Measurements from ENCODE around the gene G6PC3. TPM values are rescaled to one million over a fixed set of nuclear protein-coding genes. Genes with fewer than 3 reads are reported as not detected.
"Not testable (repeated sequence)": the region's sequence is repeated elsewhere in the genome, so short reads cannot be mapped to it uniquely, and the experiment has no call there.

The G6PC3 gene
- total RNA-seq: 37.5 and 53.9 TPM in 2 replicates

GRCh38 chr17:44070455-44071197 lies at the start of gene G6PC3:
TSS of gene G6PC3 (plus strand) at chr17:44070735. CDS start at chr17:44070966, 231 bp downstream.
- H3K4me3 ChIP-seq (ENCODE audit: low read depth, low read length): peak within 1 kb of the TSS; percentile 46
- no peaks in the 10 kb centered on the region for H3K27me3 ChIP-seq (ENCODE audit: control insufficient read depth, insufficient read depth, low read length)
- peak; percentile 1 for TF ChIP-seq CTCF (IDR thresholded peaks at IDR 0.05; ENCODE audit: insufficient read depth, low read length, poor library complexity, severe bottlenecking)
- peak; percentile 92 for DNase-seq (ENCODE audit: low read depth)
- no peaks in the 10 kb centered on the region for H3K36me3 ChIP-seq (ENCODE audit: control insufficient read depth, insufficient read depth, low read length)

- H3K4me3 ChIP-seq (ENCODE audit: low read depth, low read length); DNase-seq (ENCODE audit: low read depth); H3K36me3 ChIP-seq (ENCODE audit: control insufficient read depth, insufficient read depth, low read length); H3K27me3 ChIP-seq (ENCODE audit: control insufficient read depth, insufficient read depth, low read length): not testable (repeated sequence)
These were observed 49.3 kb upstream of the G6PC3 start for GRCh38 chr17:44021227-44021626.

- no peak for TF ChIP-seq CTCF (IDR thresholded peaks at IDR 0.05; ENCODE audit: insufficient read depth, low read length, poor library complexity, severe bottlenecking)
- no peak for DNase-seq (ENCODE audit: low read depth)
- H3K27me3 ChIP-seq (ENCODE audit: control insufficient read depth, insufficient read depth, low read length): no peaks in the 10 kb centered on the region
- no peak overlapping the region for H3K4me3 ChIP-seq (ENCODE audit: low read depth, low read length)
- no peaks in the 10 kb centered on the region for H3K36me3 ChIP-seq (ENCODE audit: control insufficient read depth, insufficient read depth, low read length)
These were observed 48.3 kb upstream of the G6PC3 start for GRCh38 chr17:44022246-44022645.

GRCh38 chr17:44023545-44024270 lies 46.8 kb upstream of the G6PC3 start:
- TF ChIP-seq CTCF (IDR thresholded peaks at IDR 0.05; ENCODE audit: insufficient read depth, low read length, poor library complexity, severe bottlenecking): no peak
- Histone ChIP-seq H3K27me3 (ENCODE audit: control insufficient read depth, insufficient read depth, low read length) (no peaks in the 10 kb centered on the region), H3K4me3 (ENCODE audit: low read depth, low read length) (no peak overlapping the region), H3K36me3 (ENCODE audit: control insufficient read depth, insufficient read depth, low read length) (no peaks in the 10 kb centered on the region)
- DNase-seq (ENCODE audit: low read depth): no peak

GRCh38 chr17:44024271-44024663 lies 46.3 kb upstream of the G6PC3 start:
- Histone ChIP-seq H3K27me3 (ENCODE audit: control insufficient read depth, insufficient read depth, low read length) (no peaks in the 10 kb centered on the region), H3K4me3 (ENCODE audit: low read depth, low read length) (no peak overlapping the region), H3K36me3 (ENCODE audit: control insufficient read depth, insufficient read depth, low read length) (no peaks in the 10 kb centered on the region)
- no peak for TF ChIP-seq CTCF (IDR thresholded peaks at IDR 0.05; ENCODE audit: insufficient read depth, low read length, poor library complexity, severe bottlenecking)
- no peak for DNase-seq (ENCODE audit: low read depth)

GRCh38 chr17:44024853-44025252 lies 45.7 kb upstream of the G6PC3 start:
- no peak for TF ChIP-seq CTCF (IDR thresholded peaks at IDR 0.05; ENCODE audit: insufficient read depth, low read length, poor library complexity, severe bottlenecking)
- Histone ChIP-seq H3K27me3 (ENCODE audit: control insufficient read depth, insufficient read depth, low read length) (no peaks in the 10 kb centered on the region), H3K36me3 (ENCODE audit: control insufficient read depth, insufficient read depth, low read length) (no peaks in the 10 kb centered on the region), H3K4me3 (ENCODE audit: low read depth, low read length) (no peak overlapping the region)
- DNase-seq (ENCODE audit: low read depth): no peak

Data from kidney epithelial cell (primary cell).